C4-2B (cell line): ENCODE data around the gene TENM4.

Experiments used
- ZFX ChIP-seq: fragments of 450-650 bp; IDR thresholded peaks from 2 replicates; pipeline ENCODE4 v1.6.1; 2017
- TF ChIP-seq, protein P1 (sequence below): fragments of 450-650 bp; conservative IDR thresholded peaks from 2 replicates; pipeline ENCODE4 v1.5.1; 2017; ENCODE audit warnings: mild to moderate bottlenecking

DNA sequence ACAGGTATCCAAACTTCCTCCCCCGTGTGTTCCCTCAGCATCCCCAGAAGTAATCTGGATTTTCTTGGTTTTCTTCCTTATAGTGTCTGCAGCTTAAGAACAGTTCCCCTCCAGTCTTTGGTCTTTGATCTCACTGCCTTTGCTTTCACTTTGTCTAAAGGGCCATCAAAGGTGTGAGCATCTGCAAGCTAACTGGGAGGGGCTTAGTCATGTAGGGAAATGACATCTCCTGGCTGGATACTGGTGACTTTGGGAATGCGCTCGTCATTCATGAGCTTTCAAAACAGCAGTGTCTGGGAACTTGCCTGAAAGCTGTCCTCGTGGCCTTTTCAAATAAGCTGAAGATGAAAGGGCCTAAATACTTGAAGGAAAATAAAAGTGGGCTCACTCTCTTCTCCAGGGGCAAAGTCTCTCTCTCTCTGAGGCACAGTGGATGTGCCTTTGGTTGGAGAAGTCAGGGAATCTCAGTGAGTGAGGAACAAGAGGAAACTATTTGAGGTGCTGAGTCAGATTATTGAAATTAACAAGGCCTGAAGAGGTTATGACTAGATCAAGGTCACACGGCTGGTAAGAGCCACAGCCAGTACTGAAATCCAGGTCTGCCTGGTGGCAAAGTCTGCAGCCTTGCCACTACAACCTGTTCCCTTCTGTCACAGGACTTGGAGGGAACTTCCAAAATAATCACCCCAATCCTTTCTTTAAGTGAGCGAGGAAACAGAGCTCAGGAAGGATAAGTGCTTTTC, 45.6 kb upstream of the TENM4 start:
- TF ChIP-seq, protein P1, sequence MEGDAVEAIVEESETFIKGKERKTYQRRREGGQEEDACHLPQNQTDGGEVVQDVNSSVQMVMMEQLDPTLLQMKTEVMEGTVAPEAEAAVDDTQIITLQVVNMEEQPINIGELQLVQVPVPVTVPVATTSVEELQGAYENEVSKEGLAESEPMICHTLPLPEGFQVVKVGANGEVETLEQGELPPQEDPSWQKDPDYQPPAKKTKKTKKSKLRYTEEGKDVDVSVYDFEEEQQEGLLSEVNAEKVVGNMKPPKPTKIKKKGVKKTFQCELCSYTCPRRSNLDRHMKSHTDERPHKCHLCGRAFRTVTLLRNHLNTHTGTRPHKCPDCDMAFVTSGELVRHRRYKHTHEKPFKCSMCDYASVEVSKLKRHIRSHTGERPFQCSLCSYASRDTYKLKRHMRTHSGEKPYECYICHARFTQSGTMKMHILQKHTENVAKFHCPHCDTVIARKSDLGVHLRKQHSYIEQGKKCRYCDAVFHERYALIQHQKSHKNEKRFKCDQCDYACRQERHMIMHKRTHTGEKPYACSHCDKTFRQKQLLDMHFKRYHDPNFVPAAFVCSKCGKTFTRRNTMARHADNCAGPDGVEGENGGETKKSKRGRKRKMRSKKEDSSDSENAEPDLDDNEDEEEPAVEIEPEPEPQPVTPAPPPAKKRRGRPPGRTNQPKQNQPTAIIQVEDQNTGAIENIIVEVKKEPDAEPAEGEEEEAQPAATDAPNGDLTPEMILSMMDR = no peak
- no peak for TF ChIP-seq ZFX
